GM21526 (cell line): Measurements from ENCODE around the gene GDF2.

Source experiments
- ATAC-seq: cut with Tn5 transposase; IDR thresholded peaks from one replicate; pipeline ENCODE4 v1.9.1; 2021; ENCODE audit warnings: moderate library complexity; ENCODE audit not compliant: unreplicated experiment, low FRiP score

Gene GDF2

GRCh38 chr10:47311193-47311931 is 10.9 kb upstream of the GDF2 start:
- no peak for ATAC-seq

- ATAC-seq, result no peak
These were observed 10.2 kb upstream of the GDF2 start for GRCh38 chr10:47311932-47312662.

- no peak for ATAC-seq
These were observed 9.6 kb upstream of the GDF2 start for GRCh38 chr10:47312663-47312995.

- ATAC-seq, result no peak
These were observed 7.8 kb upstream of the GDF2 start for GRCh38 chr10:47314416-47314970.

- no peak for ATAC-seq
These were observed 6.8 kb upstream of the GDF2 start for GRCh38 chr10:47315421-47315820.

- ATAC-seq, result no peak
These were observed 6.1 kb upstream of the GDF2 start for GRCh38 chr10:47316131-47316530.

- ATAC-seq, result no peak
These were observed 5.0 kb upstream of the GDF2 start for GRCh38 chr10:47317251-47317650.

- no peak for ATAC-seq
These were observed 3.5 kb upstream of the GDF2 start for GRCh38 chr10:47318706-47319105.

- no peak for ATAC-seq
These were observed 2.5 kb upstream of the GDF2 start for GRCh38 chr10:47319784-47320183.

GRCh38 chr10:47320812-47321211 is 1.4 kb upstream of the GDF2 start:
- ATAC-seq, result no peak

- no peak for ATAC-seq
These were observed 596 bp upstream of the GDF2 start for GRCh38 chr10:47321521-47322195.

- no peak for ATAC-seq
These were observed 833 bp downstream of the GDF2 start for GRCh38 chr10:47323087-47323486.

- no peak for ATAC-seq
These were observed 1.5 kb downstream of the GDF2 start for GRCh38 chr10:47323636-47324296.

GRCh38 chr10:47325303-47326291 is 3.3 kb downstream of the GDF2 start:
- ATAC-seq, result no peak

GRCh38 chr10:47326306-47326926 is 4.2 kb downstream of the GDF2 start:
- ATAC-seq, result no peak

GRCh38 chr10:47326927-47327330 is 4.7 kb downstream of the GDF2 start:
- ATAC-seq, result no peak

GRCh38 chr10:47329855-47330254 is 7.6 kb downstream of the GDF2 start:
- no peak for ATAC-seq

GRCh38 chr10:47330366-47330765 is 8.1 kb downstream of the GDF2 start:
- ATAC-seq, result no peak

GRCh38 chr10:47330804-47331203 is 8.6 kb downstream of the GDF2 start:
- no peak for ATAC-seq
